ENCODE measurements around the gene LYSMD4.
A peak's percentile ranks its signal among the peaks of the same experiment; 100 is the strongest.

The LYSMD4 gene

GRCh38 chr15:99729920-99730319 is 3.3 kb downstream of the LYSMD4 start:
- DNase-seq, result no peak

DNA sequence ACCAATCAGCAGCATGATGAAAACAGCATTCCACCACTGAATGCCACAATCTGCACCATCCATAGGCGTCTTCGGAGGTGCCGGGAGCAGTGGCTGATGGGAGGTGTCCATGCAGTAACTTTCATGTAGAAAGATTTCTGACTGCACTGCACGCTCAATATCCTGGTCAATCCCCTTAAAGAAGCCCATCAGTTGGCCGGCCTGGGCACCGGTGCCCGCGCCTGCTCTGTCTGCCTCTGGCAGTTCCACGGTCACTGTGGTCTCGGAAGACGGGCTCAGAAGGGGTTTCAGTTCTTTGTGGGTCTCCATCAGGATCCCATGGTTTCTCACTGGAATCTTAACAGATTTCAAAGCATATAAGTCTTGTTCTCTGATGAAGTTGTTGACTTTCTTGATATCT is 3.9 kb downstream of the LYSMD4 start:
- no peak for DNase-seq

DNA sequence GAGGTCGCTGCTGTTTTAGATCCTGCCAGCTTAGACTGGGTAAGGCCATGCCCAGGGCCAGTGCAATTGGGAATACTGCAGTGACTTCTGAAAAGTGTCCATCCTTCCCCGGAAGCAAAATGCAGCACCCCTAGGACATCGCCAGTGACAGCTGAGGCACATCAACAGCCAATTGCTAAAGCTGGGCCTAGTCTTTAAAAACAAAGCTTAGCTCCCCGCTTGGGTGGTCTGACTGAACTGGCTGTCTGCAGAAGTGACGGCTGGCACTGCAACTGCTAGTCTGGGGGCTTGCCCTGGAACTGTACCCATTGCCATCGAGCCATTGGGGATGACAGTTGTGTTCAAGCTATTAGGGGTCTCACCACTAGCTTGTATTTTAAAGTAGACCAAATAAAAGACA is 4.3 kb downstream of the LYSMD4 start:
- no peak for DNase-seq

DNA sequence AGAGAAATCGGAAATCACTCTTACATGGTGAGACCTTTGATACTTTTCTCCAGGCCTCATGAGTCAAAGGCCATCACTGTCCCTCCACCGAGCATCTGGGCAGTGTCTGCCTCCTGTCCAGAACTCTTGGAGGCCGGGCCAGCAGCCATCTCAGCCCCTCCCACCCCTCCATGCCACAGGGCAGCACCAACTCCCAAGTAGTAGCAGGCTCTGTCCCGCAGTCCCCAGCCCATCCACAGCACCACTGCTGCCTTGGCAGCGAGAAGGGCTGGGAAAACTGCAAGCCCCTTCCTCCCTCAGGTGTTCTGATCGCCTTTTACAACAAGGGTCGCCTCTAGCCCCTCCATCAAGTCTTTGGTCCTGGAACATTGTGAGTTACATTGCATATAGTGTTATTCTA is 5.5 kb downstream of the LYSMD4 start:
- no peak for DNase-seq

GRCh38 chr15:99727330-99727729 is 5.9 kb downstream of the LYSMD4 start:
- DNase-seq, result no peak

- DNase-seq, result no peak
Observed at GRCh38 chr15:99726333-99726732, 6.9 kb downstream of the LYSMD4 start.

DNA sequence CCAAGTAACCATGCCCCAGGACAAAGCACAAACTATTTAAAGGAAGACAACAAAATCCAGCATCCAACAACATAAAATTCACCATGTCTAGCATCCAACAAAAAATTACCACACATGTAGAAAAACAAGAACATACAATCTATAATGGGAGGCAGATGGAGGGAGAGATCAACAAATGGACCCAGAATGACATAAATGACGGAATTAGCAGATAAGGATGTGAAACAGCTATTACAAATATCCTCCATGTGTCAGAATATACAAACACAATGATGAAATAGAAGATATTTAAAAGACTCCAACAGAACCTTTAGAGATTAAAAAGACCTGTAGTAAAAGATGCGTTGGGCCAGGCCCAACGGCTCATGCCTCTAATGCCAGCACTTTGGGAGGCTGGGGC is 10.8 kb downstream of the LYSMD4 start:
- no peak for DNase-seq

- DNase-seq, result no peak
Observed at GRCh38 chr15:99721896-99722295, 11.3 kb downstream of the LYSMD4 start.

DNA sequence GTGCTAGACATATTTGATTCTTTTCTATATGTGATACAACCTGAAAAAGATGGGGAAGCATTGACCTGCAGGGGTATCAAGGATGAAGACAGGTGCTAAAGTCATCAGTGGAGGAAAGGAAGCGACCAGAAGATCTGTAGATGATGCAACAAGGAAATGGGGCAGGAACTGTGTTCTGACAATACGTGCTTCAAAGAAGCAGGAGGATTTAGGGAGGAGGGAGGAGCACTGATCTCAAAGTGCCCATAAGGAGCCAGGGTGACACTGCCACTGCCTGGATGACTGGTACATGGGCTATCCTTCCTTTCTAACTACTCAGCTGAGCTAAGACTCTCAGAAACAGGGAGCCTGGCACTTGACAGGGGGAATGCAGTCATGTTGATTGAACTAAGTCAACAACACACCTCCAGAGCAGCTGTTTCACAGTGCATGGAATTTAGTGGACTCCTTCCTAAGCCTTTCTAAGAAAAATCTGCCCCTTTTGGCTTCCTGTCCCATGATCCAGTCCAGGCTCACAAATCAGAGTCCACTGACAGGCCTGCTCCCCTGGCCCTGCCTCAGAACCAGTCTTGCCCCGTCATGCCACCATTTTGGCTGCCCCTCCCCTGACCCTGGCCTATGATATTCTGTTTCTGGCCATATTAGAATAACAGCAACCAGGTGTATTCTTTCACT is 12.0 kb downstream of the LYSMD4 start:
- DNase-seq, result no peak

DNA sequence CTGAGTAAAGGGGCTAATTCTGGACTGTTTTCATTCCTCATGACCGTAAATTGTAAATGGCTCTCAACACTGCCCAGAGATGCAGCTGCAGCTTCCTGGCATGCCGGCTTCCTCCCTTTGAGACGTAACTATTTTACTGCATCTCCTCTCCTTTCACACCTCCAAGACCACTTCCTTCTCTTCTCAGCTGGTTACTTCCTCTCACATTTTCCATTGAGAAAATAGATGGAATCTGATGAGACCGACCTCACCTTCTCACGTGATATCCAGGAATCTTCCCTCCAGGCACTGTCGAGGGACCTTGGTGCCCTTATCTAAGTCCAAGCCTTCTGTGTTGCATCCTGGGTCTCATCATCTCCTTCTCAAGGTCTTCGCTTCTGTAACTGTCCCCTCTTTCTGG is 12.7 kb downstream of the LYSMD4 start:
- no peak for DNase-seq

- DNase-seq, result no peak
Observed at GRCh38 chr15:99719096-99719541, 14.1 kb downstream of the LYSMD4 start.

DNA sequence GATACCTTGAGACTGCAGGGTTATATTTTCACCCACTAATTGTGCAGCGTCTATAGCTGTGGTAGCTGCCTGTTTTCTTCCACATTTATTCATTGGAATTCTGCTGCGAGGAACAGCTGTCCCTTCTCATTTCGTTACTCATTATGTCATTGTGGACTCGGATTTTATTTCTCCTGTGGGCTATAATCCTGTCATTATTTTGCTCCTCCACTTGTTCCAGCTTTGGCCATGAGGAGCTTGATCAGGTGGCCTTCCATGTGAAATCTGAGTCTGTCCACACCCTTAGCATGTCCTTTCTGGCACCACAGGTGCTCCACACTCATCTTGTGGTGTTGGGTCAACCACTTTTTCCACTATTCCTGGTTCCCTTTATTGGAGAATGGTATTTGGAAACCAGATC is 14.8 kb downstream of the LYSMD4 start:
- no peak for DNase-seq

DNA sequence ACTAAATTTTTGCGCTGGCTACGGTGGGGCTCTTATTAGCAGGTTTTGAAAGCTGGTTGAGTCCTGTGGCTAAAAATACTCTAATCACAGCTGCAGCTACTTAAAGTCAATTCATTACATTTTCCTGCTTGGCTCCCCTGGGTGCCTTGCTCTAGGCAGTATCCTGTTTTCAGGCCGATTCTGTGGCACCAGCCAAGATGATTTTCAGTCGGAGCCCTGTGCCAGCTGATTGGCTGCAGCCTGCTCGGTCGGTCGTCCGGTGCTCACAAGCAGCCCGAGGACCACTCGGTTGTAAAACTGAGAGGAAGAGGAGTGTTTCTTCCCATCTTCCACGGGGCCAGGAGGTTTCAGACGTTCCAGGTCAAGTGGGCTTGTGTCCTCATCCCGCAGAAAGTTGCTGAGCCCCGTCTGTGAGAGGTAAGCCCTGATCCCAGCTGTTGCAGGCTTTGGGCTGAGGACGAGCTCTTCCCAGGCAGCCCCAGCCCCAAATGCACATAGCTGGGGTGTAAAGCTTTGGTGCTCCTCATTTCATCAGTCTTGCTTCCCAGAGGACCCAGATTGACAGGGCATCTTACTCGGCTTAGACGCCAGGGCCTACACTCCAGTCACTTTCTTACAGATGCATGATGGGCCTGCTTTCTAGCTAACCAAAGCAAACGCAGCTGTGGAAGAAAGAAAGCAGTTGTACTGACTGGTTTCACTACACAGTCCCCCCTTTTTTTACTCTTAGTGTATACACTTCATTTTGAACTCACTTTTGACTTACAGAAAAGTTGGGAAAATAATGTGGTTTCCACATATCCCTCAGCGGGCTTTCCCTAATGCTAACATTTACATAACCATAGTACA is 15.9 kb downstream of the LYSMD4 start:
- no peak for DNase-seq

GRCh38 chr15:99716540-99717095 is 16.6 kb downstream of the LYSMD4 start:
- DNase-seq, result no peak

GRCh38 chr15:99712415-99712814 is 20.8 kb downstream of the LYSMD4 start:
- no peak for DNase-seq

GRCh38 chr15:99711625-99712024 is 21.6 kb downstream of the LYSMD4 start:
- DNase-seq, result no peak

DNA sequence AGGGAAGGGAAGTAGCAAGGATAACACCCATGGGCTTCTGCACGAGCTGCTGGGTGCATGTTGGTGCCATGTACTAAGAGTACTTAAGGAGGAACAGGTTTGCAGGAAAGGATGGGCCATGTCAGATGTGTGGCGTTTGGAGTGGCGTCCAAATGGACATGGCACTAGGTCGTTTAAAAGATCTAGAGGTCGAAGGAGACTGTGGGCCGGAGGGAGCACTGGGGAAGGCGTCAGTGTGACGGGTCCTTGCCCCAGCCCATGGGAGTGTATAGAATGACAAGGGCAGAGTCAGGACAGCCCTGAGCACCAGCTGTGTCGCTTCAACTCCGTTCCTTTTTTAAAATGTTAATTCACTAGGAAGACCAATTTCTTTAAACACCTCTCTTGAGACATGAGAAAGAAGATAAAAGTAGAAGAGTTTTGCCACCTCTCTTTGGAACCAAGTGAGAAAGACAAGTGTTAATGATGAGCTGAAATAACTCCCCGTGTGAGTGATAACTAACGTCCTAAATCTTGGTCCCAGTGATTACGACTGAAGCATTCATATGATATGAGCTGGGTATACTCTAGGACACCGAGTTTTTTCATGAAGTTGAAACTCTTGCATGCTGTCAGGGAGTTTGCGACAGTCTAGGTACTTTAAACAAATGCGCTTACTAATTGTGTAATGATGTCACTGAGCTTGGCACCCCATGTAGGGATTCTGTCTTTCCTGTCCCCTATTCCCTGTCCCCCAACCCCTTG is 23.8 kb downstream of the LYSMD4 start:
- no peak for DNase-seq

- no peak for DNase-seq
Observed at GRCh38 chr15:99708563-99708962, 24.7 kb downstream of the LYSMD4 start.

DNA sequence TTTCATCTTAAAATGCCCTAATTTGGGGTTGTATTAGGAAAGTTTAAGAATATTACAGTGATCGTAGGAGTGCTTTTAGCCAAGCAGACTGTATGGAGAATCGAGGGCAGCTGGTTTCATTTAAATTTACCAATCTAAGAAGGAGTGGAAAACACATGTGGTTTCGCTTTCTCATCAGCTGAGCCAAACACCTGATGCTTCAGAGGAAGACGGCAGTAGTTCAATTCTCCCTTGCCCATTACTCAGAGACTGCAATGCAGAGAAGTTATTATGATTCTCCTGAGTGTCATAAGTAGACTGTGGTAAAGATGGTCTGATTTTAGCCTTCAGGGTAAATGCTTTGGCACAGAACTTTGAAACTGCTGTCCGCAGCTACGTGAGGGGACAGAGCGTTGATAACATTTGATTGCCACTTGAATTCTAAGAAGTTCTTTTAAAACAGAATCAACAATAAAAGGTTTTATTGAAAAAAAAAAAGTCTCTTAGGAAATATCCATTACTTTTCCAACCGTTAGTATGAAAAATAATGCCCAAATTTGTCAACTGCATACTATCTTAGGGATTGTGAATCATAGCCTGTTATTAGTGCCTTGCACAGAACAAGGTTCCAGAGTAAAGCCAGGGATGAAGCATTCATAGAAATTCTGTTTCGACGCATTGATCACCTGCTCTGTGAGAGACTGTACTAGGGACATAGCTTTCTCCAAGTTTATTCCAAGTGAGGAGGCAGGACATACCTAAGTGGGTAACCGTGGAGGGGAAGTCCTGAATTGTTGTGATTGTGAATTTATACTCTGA is 25.6 kb downstream of the LYSMD4 start:
- no peak for DNase-seq

DNA sequence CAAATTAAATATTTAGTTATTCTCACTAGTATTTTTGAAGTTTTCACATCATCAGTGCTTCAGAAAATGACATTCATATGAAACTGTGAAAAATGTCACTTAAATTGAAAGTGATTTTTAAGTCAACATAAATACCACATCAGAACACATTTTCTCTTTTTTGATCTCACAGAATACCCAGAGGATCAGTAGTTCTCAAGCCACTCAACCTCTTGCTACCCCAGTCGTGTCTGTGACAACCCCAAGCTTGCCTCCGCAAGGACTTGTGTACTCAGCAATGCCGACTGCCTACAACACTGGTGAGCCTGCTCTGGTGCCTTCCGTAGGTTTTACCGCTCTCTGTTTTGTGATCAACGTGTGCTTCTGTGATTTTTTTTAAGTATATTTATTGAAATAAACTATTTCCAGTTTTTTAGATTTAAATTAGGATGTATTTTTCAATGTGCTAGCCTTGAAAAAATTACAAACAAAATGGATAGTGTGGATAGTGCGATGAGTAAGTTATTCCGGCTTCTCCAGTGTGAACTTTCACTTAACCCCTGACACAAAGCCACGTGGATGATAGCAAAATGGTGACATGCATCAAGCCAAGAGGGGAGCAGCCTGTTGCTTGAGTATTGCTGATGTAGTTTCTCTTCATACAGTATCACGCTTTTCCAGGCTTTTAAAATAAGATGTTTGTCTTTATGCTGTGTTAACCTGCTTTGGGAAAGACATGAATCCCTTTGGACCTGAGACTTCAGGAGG is 26.5 kb downstream of the LYSMD4 start:
- no peak for DNase-seq

GRCh38 chr15:99704444-99704838 is 28.8 kb downstream of the LYSMD4 start:
- DNase-seq, result peak; percentile 25

Data from NCI-H1417 treated with DMSO at 0.1 percent for 48 hours (cell line).